T-helper 2 cell treated with Interferon-gamma antibody and Interleukin-4, amounts not matched to agents 100 ng/mL and 5 ng/mL, for 36 hours (primary cell): Measurements from ENCODE around the gene PRPF40B. TPM values are rescaled to one million over a fixed set of nuclear protein-coding genes. Genes with fewer than 3 reads are reported as not detected.

Experiments
- intact Hi-C: fragments of 100-400 bp; cut with micrococcal nuclease; formaldehyde crosslinking; loops from one replicate; pipeline ENCODE4 v1.15.1; 2023
- total RNA-seq: library from RNA; stranded (reverse); gene quantifications from 2 replicates; pipeline ENCODE4 v1.2.3, GENCODE V29; 2022

The PRPF40B gene
- total RNA-seq, 1 donor from 2014 or later, result 10.1 TPM

DNA sequence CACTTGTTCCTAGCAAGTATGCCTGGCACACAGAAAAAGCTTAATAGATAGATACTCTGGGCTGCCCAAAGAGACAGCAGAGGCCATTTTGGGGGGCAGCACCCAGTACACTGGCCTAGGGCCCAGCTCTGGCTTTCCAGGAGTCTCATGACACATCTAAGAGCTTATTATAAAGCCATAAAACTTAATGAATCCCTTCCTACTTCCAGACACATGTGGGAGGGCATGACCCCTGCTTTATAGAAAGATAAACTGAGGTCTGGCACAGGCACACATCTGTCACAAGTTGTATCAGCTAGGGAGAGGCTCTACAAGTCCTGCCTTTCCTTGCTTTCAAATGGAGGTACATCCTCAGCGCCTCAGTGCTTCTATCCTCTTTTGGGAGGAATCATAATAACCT is 56.7 kb downstream of the PRPF40B start:
- intact Hi-C loops, result no loop called here

DNA sequence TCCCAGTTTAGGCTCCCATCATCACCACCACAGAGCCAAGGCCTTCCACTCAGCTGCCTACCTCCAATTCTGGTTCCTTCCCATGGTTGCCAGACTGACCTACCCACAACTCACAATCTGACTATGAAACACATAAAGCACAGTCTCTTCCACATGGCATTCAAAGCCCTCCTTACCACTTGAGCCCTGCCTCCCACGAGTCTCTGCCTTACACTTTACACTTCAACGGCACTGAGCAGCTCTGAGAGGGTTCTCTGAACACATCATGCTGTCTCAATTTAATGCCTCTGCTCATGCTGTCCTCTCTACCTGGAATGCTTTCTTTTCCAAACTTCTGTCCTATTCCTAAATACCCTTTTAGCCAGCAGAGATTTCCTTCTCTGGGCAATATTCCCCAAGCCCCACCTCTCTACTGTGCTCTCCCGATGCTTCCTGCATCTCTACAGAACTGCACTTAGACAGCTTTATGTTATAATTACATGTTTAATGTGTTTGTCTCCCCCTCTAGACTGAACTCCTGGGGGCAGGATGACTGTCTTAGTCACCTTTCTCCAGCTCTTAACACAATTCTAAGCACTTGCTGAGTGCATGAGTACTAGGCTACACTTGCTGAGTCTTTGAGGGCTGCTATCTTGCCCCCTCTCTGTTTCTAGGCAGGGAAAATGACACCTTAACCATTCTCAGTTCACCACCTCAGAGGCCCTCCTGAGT is 60.4 kb downstream of the PRPF40B start:
- intact Hi-C loops, result no loop called here

DNA sequence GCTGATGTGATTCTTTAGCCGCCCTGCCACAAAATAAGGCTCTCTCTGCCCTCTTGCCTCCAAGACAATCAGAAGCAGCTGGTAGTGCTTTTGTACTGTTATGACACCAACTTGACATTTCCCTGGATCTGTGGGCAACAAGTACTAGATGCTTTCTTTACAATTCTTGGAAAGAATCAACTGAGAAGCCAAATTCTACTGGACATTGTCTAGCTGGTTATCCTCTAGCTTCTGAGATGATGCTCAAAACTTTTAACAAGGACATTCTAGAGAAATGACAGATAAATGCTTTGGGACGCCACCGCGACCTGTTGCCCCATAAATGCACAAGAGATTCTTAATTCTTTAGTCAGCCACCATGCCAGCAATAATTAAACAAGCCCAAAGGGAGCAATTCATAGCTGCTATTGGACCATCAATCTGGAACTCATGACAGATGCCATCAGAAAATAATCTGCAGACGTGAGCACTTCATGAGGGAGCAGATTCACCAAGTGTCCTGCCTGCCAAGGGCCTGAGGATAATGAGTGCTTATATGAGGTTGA is 61.0 kb downstream of the PRPF40B start:
- intact Hi-C loops, result no loop called here

DNA sequence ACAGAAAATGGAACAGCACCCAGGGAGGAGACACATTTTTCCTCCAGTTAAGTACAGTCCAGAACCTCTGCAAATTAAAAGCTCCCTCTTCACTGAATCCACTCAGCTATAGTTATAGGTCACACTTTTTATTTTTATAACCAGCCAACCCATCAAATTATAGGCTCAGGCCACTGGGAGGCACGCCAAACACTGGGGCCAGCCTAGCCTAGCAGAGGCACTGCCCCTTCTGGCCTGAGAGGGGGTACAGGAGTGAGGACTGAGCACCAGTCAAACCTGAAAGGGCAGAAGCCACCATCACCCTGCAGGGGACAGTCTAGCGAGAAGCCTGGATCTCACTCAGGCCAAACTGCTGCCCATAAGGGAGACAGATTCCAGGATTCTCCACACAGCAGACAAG is 64.6 kb downstream of the PRPF40B start:
- intact Hi-C loops, result no loop called here

DNA sequence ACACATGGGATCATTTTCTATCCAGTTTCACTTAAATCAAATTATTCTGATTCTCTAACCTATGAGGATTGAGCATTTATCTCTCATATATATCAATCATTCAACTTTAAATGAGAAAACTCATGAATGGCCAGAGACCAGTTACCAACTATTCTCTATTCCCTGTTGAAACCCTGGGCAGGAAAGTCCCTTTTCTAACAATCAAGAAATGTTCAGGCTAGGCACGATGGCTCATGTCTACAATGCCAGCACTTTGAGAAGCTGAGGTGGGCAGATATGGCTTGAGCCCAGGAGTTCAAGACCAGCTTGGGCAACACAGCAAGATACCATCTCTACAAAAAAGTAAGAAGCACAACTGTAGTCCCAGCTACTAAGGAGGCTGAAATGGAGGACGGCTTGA is 65.9 kb downstream of the PRPF40B start:
- intact Hi-C loops, result no loop called here

DNA sequence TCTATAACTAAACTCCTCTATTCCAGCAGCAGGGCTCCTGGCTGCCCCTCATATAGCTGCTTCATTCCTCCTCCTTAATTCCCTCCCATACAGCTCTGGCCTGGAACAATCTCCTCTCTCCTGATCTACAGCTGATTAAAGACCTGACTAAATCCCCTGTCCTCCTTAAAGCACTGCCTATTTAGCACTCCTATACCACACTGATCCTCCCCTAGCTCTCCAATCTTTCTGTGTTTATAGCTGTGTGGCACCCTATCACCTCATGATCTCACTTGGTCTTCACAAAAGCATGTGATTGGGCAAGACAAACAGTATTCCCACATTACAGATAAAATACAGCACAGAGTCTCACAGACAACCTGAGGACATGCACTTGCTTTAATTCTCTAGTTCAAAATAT is 66.4 kb downstream of the PRPF40B start:
- intact Hi-C loops, result no loop called here

DNA sequence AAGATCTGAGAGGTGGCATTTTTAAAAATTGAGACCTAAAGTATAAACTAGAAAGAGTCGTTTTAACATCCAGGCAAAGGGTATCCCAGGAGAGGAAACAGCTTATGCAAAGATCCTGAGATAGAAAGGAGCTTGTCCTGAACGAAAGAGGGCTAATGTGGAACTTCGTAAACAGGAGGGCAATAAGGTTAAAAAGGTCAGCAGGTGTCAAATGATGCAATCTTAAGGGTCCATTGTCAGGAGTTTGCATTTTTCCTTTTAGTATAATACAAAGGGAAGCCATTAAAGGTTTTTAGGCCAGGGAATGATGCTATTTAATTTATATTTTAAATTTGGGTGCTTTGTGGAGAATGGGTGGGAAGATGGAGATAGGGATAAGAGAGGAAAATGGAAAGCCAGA is 69.5 kb downstream of the PRPF40B start:
- intact Hi-C loops, result no loop called here

DNA sequence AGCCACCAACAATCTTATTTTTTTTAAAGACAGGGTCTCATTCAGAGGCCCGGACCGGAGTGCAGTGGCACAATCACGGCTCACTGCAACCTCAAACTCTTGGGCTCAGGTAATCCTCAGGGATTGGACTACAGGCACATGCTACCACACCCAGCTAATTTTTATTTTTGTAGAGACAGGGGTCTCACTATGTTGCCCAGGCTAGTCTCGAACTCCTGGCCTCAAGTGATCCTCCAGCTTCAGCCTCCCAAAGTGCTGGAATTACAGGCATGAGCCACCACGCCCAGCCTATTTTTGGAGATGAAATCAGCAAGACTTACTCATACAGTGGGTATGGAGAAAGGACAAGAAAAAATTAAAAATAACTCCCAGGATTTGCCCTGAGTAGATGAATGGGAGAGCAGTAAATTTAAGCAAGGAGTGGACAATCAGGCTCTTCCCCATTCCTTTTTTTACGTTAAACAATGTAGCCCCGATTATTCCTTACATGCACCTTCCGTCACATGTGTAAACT is 70.6 kb downstream of the PRPF40B start:
- intact Hi-C loops, result no loop called here

Other genes with a start within 250 kb of the PRPF40B start
- 0.82 and 1.2 TPM in 2 replicates for gene KCNH3, start 84.5 kb upstream of the PRPF40B start, total RNA-seq
- gene MCRS1, start 55.4 kb upstream of the PRPF40B start, total RNA-seq, result 90.8 and 91.2 TPM in 2 replicates
- 0.16 TPM in 1 of 2 replicates, not detected in the other for gene FAM186B, start 17.9 kb upstream of the PRPF40B start, total RNA-seq
- 25.0 and 25.2 TPM in 2 replicates for gene FMNL3, start 83.8 kb downstream of the PRPF40B start, total RNA-seq
- gene TMBIM6, start 118.0 kb downstream of the PRPF40B start, total RNA-seq, result 442 and 445 TPM in 2 replicates
- 2.3 and 2.4 TPM in 2 replicates for gene NCKAP5L, start 204.9 kb downstream of the PRPF40B start, total RNA-seq
- gene BCDIN3D, start 219.5 kb downstream of the PRPF40B start, total RNA-seq, result 5.7 and 5.9 TPM in 2 replicates